Body of pancreas (tissue), 4 donors: Measurements from ENCODE around the gene KRTCAP2.

Experiments used
- POLR2A ChIP-seq, 3 donors: fragments of 450-650 bp; IDR thresholded peaks; one replicate each; pipeline ENCODE4 v1.6.1; 2016; ENCODE audit warnings: antibody characterized with exemption in 3 of 3, mild to moderate bottlenecking in 2 of 3
- TF ChIP-seq, protein P1 (sequence below), 7 experiments: fragments of 450-650 bp in 4 of 7; fragments of 200-600 bp in 3 of 7; sonication (generic) in 3 of 7; IDR thresholded peaks; one replicate each; pipeline ENCODE4 v1.5.1; 2016 to 2019; ENCODE audit warnings: antibody characterized with exemption in 7 of 7

DNA sequence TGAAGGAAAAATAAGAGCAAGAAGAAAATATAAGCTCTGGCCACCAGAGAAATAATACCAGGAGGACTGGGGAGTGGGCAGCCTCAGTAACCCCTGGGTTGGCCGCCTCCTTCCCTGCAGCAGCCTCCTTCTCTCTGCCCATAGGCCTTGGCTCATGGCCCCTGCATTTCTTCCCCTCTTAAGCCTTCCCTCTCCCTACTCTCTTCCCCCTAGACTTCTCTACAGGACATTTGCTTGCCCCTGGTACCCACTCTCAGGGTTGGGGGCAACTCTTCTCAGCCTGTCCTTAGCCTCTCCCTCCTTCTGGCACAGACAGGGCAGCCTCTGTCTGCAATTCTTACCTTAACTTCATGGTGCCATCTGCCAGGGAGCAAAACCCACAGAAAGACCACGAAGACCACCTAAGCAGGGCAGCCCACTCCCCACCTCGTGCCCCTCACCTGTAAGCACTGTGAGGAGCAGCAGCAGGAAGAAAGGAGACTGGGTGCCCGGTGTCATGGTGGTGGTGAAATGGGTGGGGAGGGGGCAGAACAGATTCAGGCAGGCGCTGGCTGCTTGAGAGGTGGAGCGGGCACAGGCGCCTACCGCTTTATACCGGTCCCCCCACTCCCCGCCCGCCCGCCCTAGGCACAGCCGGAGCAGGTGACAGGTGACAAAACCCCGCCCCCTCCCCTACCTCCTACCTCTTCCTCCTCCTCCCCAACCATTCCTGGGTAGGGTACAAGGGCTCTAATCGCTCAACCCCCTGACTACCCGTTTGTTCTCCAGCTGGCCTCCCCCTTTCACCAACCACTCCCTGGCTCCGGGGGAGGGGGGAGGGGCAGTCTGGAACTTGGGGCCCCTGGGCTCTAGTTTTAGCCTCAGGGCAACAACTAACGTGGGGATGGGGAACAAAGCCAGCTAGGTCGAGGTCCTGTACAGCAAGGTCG, 19.5 kb upstream of the KRTCAP2 start:
- TF ChIP-seq, protein P1, sequence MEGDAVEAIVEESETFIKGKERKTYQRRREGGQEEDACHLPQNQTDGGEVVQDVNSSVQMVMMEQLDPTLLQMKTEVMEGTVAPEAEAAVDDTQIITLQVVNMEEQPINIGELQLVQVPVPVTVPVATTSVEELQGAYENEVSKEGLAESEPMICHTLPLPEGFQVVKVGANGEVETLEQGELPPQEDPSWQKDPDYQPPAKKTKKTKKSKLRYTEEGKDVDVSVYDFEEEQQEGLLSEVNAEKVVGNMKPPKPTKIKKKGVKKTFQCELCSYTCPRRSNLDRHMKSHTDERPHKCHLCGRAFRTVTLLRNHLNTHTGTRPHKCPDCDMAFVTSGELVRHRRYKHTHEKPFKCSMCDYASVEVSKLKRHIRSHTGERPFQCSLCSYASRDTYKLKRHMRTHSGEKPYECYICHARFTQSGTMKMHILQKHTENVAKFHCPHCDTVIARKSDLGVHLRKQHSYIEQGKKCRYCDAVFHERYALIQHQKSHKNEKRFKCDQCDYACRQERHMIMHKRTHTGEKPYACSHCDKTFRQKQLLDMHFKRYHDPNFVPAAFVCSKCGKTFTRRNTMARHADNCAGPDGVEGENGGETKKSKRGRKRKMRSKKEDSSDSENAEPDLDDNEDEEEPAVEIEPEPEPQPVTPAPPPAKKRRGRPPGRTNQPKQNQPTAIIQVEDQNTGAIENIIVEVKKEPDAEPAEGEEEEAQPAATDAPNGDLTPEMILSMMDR (IDR thresholded peaks at IDR 0.05): no peak
- TF ChIP-seq POLR2A (IDR thresholded peaks at IDR 0.05): peak; percentile 61 to 67 (median 65)
